Measurements from ENCODE around the gene MRPL53.

Gene MRPL53

GRCh38 chr2:74424995-74425406, 47.5 kb downstream of the MRPL53 start:
- DNase-seq = no peak

DNA sequence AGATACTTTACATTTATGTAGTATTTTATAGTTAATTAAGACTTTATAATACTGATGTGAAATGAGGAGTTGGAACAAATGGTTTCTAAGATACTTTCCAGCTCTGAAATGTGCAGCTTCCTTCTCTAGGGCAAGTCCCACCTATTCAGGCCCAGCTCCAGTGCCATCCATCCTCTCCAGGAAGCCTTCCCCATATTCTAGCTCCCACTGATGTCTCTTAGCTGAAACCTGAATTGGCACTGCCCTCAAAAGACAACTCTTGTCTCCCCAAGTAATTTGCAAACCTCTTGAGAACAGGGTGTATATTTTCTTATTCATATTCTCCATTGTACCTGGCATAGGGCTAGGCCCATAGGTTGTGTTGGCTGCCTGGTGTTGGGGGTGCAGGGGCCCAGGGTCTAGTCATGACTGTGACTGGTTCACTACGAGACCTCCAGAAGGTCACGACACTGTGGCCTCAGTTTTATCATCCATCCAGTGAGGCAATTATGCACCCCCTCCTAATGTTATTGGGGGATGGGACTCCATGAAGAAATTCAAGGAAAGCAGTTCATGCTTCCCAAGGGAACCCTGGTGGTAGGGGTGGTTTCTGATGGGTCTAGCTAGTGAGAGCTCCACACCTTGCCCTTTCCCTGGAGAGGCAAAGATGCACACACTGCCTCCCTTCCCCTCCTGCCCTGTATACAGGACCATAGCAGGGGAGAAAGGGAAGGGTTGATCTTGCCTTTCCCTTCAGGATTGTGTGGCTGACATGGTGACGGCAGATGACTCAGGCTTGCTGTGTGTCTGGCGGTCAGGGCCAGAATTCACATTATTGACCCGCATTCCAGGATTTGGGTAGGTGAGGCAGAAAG, 48.1 kb downstream of the MRPL53 start:
- no peak for DNase-seq

DNA sequence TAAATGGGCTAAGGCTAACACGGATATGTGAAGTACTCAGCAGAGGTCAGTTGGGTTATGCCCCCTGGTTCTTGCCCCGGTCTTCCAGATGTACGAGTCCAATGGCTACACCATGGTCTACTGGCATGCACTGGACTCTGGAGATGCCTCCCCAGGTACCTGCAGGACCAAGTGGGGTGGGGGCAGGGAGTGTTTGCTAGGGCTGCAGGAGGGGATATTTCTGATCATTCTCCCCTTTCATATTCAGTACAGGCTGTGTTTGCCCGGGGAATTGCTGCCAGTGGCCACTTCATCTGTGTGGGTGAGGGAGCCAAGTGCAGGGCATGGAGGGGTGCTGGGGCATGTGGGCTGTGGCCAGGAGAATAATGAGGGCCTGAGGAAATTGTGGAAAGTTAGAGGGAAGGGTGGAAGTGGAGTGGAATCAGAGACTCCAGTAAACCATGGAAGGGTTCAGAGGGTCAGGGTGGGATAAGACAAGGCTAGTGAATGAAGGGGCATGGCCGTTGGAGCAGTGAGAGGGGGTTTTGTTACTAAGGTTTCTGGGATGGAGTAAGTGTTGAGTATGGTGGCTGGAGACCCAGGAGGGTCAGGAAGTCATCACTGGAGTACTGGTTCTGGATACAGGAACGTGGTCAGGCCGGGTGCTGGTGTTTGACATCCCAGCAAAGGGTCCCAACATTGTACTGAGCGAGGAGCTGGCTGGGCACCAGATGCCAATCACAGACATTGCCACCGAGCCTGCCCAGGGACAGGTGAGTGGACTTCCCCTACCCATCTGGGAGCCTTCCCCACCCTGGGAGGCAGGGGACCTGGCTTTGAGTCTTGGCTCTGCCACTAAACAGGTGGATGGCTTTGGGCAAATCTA, 49.0 kb downstream of the MRPL53 start:
- DNase-seq = no peak

All from NCI-H524 (cell line).